Panc1 (cell line): ENCODE measurements around the gene ATP11A. TPM values are rescaled to one million over a fixed set of nuclear protein-coding genes. Genes with fewer than 3 reads are reported as not detected.

Source experiments
- ATAC-seq: fragments of 200-7000 bp; cut with Tn5 transposase; 2 replicates; pipeline ENCODE4 v1.9.1; 2020; ENCODE audit warnings: mild to moderate bottlenecking, moderate library complexity
- BruUV-seq: library from RNA; stranded (reverse); fragments of 400-500 nt; replicated peaks from 2 replicates; lab custom pipeline; 2021; lab: Mats Ljungman, UMichigan
- CTCF ChIA-PET: fragments of 300-600 bp; sonication (Branson Sonifier 250); formaldehyde crosslinking; loops from one replicate; lab custom pipeline; 2022; ENCODE audit warnings: antibody characterized with exemption; lab: Charles Lee
- POLR2A ChIA-PET: fragments of 300-600 bp; sonication (Branson Sonifier 250); formaldehyde crosslinking; loops from one replicate; lab custom pipeline; 2022; ENCODE audit warnings: antibody characterized with exemption; lab: Charles Lee
- DNase-seq: peaks from one replicate; pipeline ENCODE4 v3.0.0-alpha.2; 2010; ENCODE audit warnings: low read depth, low spot score
- H3K27ac ChIP-seq: 2 replicates; pipeline ENCODE4 v1.5.1; 2011; ENCODE audit warnings: mild to moderate bottlenecking, low read length, inconsistent platforms
- H3K27me3 ChIP-seq: fragments of 200-500 bp; sonication (Bioruptor generic); 2 replicates; pipeline ENCODE4 v1.6.0; 2014; ENCODE audit warnings: low read length, inconsistent platforms; ENCODE audit not compliant: control insufficient read depth, insufficient read depth
- H3K36me3 ChIP-seq: fragments of 200-500 bp; sonication (Bioruptor generic); 2 replicates; pipeline ENCODE4 v1.5.1; 2014; ENCODE audit warnings: inconsistent platforms, mild to moderate bottlenecking, low read length, moderate library complexity; ENCODE audit not compliant: control insufficient read depth, insufficient read depth
- H3K4me1 ChIP-seq: 2 replicates; pipeline ENCODE4 v1.5.1; 2011; ENCODE audit warnings: inconsistent platforms, mild to moderate bottlenecking, low read length, moderate library complexity; ENCODE audit not compliant: control insufficient read depth, insufficient read depth
- H3K4me3 ChIP-seq, 2 experiments: 2 replicates each; pipeline ENCODE4 v1.5.1; 2011 to 2012; ENCODE audit warnings: low read depth in 2 of 2, low read length in 2 of 2, mild to moderate bottlenecking in 2 of 2, inconsistent platforms in 1 of 2, moderate library complexity in 1 of 2
- H3K9me3 ChIP-seq: fragments of 200-500 bp; sonication (Bioruptor generic); 2 replicates; pipeline ENCODE4 v1.5.1; 2014; ENCODE audit warnings: low read depth, mild to moderate bottlenecking, inconsistent platforms, low read length, moderate library complexity; ENCODE audit not compliant: control insufficient read depth, insufficient read depth
- POLR2AphosphoS5 ChIP-seq: IDR thresholded peaks from 2 replicates; pipeline ENCODE4 v1.6.1; 2012; ENCODE audit warnings: mild to moderate bottlenecking, low read depth, low read length, moderate library complexity
- SIN3A ChIP-seq: IDR thresholded peaks from 2 replicates; pipeline ENCODE4 v1.6.1; 2012; ENCODE audit warnings: low read depth, mild to moderate bottlenecking, low read length, moderate library complexity, borderline replicate concordance; ENCODE audit not compliant: insufficient read depth
- TCF7L2 ChIP-seq: IDR thresholded peaks from 2 replicates; pipeline ENCODE4 v1.6.1; 2011; ENCODE audit warnings: mild to moderate bottlenecking, low read depth, low read length, inconsistent platforms
- in situ Hi-C: cut with HindIII; loops from 2 replicates; pipeline ENCODE4 v1.10.0; 2016; ENCODE audit warnings: low sequenced_read_pairs, low pct_unique_long_range_greater_than_20kb
- intact Hi-C: fragments of 100-400 bp; cut with micrococcal nuclease; formaldehyde crosslinking; loops from one replicate; pipeline ENCODE4 v1.10.0; 2022; ENCODE audit not compliant: unreplicated experiment
- total RNA-seq: library from RNA; stranded (reverse); gene quantifications from one replicate; pipeline ENCODE4 v1.2.1, GENCODE V29; 2021; ENCODE audit not compliant: unreplicated experiment
- TF ChIP-seq, protein P1 (sequence below): fragments of 450-650 bp; IDR thresholded peaks from 2 replicates; pipeline ENCODE4 v1.5.1; 2017; ENCODE audit warnings: mild to moderate bottlenecking
- TF ChIP-seq, protein P2 (sequence below), 2 experiments: IDR thresholded peaks; 2 replicates each; pipeline ENCODE4 v1.6.1; 2011 to 2012; ENCODE audit warnings: low read depth in 2 of 2, control low read depth in 1 of 2, low read length in 1 of 2, mild to moderate bottlenecking in 1 of 2, moderate library complexity in 1 of 2; ENCODE audit not compliant: insufficient read depth in 1 of 2

The ATP11A gene
- total RNA-seq, 1 experiment from 2014 or later: 85.8 TPM

DNA sequence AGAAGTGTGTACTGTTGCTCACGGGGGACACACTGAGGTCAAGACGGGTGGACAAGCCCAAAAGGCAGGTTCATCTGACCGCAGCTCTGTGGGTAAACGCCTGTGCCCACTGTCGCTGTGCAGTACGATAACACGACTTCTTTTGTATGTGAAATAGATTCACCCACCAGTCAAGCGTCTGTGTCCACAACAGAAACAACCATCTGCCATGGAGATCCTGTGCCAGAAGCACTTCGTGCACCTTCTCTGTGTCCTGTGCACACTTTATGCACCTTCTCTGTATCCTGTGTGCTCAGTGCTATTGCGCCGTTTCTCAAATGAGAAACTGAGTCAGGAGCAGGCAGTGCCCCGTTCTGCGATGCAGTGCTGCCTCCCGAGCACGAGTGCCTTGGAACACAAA, 138.9 kb downstream of the ATP11A start:
- no peak for ATAC-seq
- Histone ChIP-seq H3K27me3 (no peaks in the 10 kb centered on the region), H3K9me3 (no peaks in the 10 kb centered on the region), H3K4me3 (no peak overlapping the region), H3K4me1 (no peaks in the 10 kb centered on the region), H3K36me3 (no peaks in the 10 kb centered on the region), H3K27ac (no peak overlapping the region)
- BruUV-seq: no TSS peak
- in situ Hi-C loops (no loop called here), intact Hi-C loops (no loop called here)
- ChIA-PET POLR2A (no interaction called here), CTCF (no interaction called here)
- no peak for TF ChIP-seq SIN3A
- TF ChIP-seq TCF7L2: no peak
- TF ChIP-seq, protein P1, sequence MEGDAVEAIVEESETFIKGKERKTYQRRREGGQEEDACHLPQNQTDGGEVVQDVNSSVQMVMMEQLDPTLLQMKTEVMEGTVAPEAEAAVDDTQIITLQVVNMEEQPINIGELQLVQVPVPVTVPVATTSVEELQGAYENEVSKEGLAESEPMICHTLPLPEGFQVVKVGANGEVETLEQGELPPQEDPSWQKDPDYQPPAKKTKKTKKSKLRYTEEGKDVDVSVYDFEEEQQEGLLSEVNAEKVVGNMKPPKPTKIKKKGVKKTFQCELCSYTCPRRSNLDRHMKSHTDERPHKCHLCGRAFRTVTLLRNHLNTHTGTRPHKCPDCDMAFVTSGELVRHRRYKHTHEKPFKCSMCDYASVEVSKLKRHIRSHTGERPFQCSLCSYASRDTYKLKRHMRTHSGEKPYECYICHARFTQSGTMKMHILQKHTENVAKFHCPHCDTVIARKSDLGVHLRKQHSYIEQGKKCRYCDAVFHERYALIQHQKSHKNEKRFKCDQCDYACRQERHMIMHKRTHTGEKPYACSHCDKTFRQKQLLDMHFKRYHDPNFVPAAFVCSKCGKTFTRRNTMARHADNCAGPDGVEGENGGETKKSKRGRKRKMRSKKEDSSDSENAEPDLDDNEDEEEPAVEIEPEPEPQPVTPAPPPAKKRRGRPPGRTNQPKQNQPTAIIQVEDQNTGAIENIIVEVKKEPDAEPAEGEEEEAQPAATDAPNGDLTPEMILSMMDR: no peak
- TF ChIP-seq, protein P2, sequence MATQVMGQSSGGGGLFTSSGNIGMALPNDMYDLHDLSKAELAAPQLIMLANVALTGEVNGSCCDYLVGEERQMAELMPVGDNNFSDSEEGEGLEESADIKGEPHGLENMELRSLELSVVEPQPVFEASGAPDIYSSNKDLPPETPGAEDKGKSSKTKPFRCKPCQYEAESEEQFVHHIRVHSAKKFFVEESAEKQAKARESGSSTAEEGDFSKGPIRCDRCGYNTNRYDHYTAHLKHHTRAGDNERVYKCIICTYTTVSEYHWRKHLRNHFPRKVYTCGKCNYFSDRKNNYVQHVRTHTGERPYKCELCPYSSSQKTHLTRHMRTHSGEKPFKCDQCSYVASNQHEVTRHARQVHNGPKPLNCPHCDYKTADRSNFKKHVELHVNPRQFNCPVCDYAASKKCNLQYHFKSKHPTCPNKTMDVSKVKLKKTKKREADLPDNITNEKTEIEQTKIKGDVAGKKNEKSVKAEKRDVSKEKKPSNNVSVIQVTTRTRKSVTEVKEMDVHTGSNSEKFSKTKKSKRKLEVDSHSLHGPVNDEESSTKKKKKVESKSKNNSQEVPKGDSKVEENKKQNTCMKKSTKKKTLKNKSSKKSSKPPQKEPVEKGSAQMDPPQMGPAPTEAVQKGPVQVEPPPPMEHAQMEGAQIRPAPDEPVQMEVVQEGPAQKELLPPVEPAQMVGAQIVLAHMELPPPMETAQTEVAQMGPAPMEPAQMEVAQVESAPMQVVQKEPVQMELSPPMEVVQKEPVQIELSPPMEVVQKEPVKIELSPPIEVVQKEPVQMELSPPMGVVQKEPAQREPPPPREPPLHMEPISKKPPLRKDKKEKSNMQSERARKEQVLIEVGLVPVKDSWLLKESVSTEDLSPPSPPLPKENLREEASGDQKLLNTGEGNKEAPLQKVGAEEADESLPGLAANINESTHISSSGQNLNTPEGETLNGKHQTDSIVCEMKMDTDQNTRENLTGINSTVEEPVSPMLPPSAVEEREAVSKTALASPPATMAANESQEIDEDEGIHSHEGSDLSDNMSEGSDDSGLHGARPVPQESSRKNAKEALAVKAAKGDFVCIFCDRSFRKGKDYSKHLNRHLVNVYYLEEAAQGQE (IDR thresholded peaks at IDR 0.05; ENCODE audit: insufficient read depth in 1 of 2, low read depth in 2 of 2, low read length in 1 of 2): no peak
- TF ChIP-seq POLR2AphosphoS5: no peak
- DNase-seq: no peak

DNA sequence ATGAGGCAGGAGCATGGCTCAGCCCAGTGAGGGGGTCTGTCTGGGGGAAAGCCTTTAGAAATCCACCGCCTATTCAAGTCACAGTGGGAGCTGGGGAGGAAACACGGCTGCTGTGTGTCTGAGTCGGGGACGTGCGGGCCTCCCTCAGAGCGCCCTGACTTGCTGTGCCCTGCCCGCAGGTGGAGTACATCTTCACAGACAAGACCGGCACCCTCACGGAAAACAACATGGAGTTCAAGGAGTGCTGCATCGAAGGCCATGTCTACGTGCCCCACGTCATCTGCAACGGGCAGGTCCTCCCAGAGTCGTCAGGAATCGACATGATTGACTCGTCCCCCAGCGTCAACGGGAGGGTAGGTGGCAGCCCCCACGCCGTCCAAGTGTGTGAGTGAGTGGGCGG, 141.4 kb downstream of the ATP11A start:
- intact Hi-C loops: no loop called here
- Histone ChIP-seq H3K4me3 (no peak overlapping the region), H3K9me3 (no peaks in the 10 kb centered on the region), H3K27ac (no peak overlapping the region), H3K4me1 (no peaks in the 10 kb centered on the region), H3K27me3 (no peaks in the 10 kb centered on the region), H3K36me3 (no peaks in the 10 kb centered on the region)
- TF ChIP-seq SIN3A: no peak
- TF ChIP-seq, protein P2 (IDR thresholded peaks at IDR 0.05; ENCODE audit: insufficient read depth in 1 of 2, low read depth in 2 of 2, low read length in 1 of 2): no peak
- TF ChIP-seq, protein P1: no peak
- TF ChIP-seq TCF7L2: no peak
- no peak for TF ChIP-seq POLR2AphosphoS5
- BruUV-seq: no TSS peak
- ChIA-PET CTCF (no interaction called here), POLR2A (no interaction called here)
- no peak for ATAC-seq
- DNase-seq: no peak
- in situ Hi-C loops: no loop called here
